NCI-H146 (cell line): ENCODE data around the gene OR4K1.
"Not testable (repeated sequence)": the region's sequence is repeated elsewhere in the genome, so short reads cannot be mapped to it uniquely, and the experiment has no call there.

ENCODE experiments used
- DNase-seq: peaks from one replicate; lab custom pipeline; 2025; lab: John Stamatoyannopoulos, UW

Gene OR4K1

GRCh38 chr14:19930617-19931016, at the start of gene OR4K1:
Gene OR4K1 (plus strand): TSS chr14:19930917. CDS start chr14:19935667, 4,750 bp downstream.
- DNase-seq: no peak

- no peak for DNase-seq
Measured at GRCh38 chr14:19895282-19895681, 35.4 kb upstream of the OR4K1 start.

- DNase-seq: no peak
Measured at GRCh38 chr14:19900999-19901398, 29.7 kb upstream of the OR4K1 start.

- no peak for DNase-seq
Measured at GRCh38 chr14:19902409-19902808, 28.3 kb upstream of the OR4K1 start.

- no peak for DNase-seq
Measured at GRCh38 chr14:19906665-19907064, 24.1 kb upstream of the OR4K1 start.

GRCh38 chr14:19911114-19911513, 19.6 kb upstream of the OR4K1 start:
- DNase-seq: no peak

- no peak for DNase-seq
Measured at GRCh38 chr14:19917243-19917642, 13.5 kb upstream of the OR4K1 start.

- DNase-seq: no peak
Measured at GRCh38 chr14:19917955-19918518, 12.7 kb upstream of the OR4K1 start.

GRCh38 chr14:19918553-19919264, 12.0 kb upstream of the OR4K1 start:
- no peak for DNase-seq

GRCh38 chr14:19920021-19920657, 10.6 kb upstream of the OR4K1 start, which contains the start of gene OR4K5:
Gene OR4K5 (plus strand): TSS chr14:19920607. CDS start chr14:19920607, 0 bp downstream.
- DNase-seq: no peak

- DNase-seq: no peak
Measured at GRCh38 chr14:19941668-19942067, 11.0 kb downstream of the OR4K1 start.

- DNase-seq: no peak
Measured at GRCh38 chr14:19947413-19948090, 16.8 kb downstream of the OR4K1 start.

GRCh38 chr14:19949218-19949617, 18.5 kb downstream of the OR4K1 start:
- no peak for DNase-seq

- DNase-seq: not testable (repeated sequence)
Measured at GRCh38 chr14:19969735-19970134, 39.0 kb downstream of the OR4K1 start.

GRCh38 chr14:19974844-19975243, 44.1 kb downstream of the OR4K1 start:
- DNase-seq: no peak

GRCh38 chr14:19975291-19975690, 44.6 kb downstream of the OR4K1 start, which contains the start of gene OR4K15:
Gene OR4K15 (plus strand): TSS chr14:19975591. CDS start chr14:19975591, 0 bp downstream.
- DNase-seq: no peak
